Effector memory CD8-positive, alpha-beta T cell (primary cell): ENCODE data around the gene UBR4.
A peak's percentile ranks its signal among the peaks of the same experiment; 100 is the strongest.

Experiments used
- ATAC-seq: fragments of 150-1000 bp; cut with Tn5 transposase; replicated peaks from 2 replicates; pipeline ENCODE4 v1.10.0; 2021; ENCODE audit warnings: mild to moderate bottlenecking, moderate library complexity
- DNase-seq, 3 experiments: peaks; one replicate each; pipeline ENCODE4 v3.0.0; 2021
- H3K27ac Mint-ChIP-seq, 2 donors: one replicate each; pipeline ENCODE4 v1.8.0; 2022; ENCODE audit warnings: mild to moderate bottlenecking in 2 of 2, mixed read lengths in 2 of 2, moderate library complexity in 2 of 2
- H3K27me3 Mint-ChIP-seq, 2 donors: one replicate each; pipeline ENCODE4 v1.8.0; 2022; ENCODE audit warnings: mixed read lengths in 2 of 2
- H3K36me3 Mint-ChIP-seq: one replicate; pipeline ENCODE4 v1.8.0; 2022; ENCODE audit warnings: mild to moderate bottlenecking, moderate library complexity, mixed read lengths; ENCODE audit not compliant: insufficient read depth
- H3K4me1 Mint-ChIP-seq, 2 donors: one replicate each; pipeline ENCODE4 v1.8.0; 2022; ENCODE audit warnings: low read depth in 2 of 2, mixed read lengths in 2 of 2
- H3K4me3 Mint-ChIP-seq, 2 donors: one replicate each; pipeline ENCODE4 v1.8.0; 2022; ENCODE audit warnings: mild to moderate bottlenecking in 2 of 2, mixed read lengths in 2 of 2, moderate library complexity in 2 of 2
- H3K9me3 Mint-ChIP-seq, 2 donors: one replicate each; pipeline ENCODE4 v1.8.0; 2022; ENCODE audit warnings: mixed read lengths in 2 of 2

UBR4 gene

DNA sequence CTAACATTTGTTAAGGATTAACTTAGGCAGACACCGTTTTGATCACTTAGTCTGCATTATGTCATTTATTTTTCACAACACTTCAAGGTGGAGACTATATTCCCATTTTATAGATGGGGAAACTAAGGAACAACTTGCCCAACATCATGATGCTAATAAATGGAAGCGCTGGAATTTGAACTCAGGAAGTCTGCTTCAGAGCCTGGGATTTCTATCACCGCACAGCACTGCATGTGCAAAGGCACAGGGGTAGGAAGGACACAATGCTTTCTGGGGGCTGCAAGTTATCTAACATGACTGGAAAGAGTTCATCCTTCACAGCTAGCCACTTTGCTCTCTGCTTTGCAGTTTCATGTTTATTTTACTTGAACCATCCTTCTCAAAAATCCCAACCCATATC is 100.5 kb downstream of the UBR4 start:
- DNase-seq (no peak), ATAC-seq (no peak)
- H3K27ac Mint-ChIP-seq = no peak overlapping the region
- H3K36me3 Mint-ChIP-seq = peaks cover 80% of the 10 kb centered on the region
- H3K9me3 Mint-ChIP-seq = no peaks in the 10 kb centered on the region
- H3K4me1 Mint-ChIP-seq = no peaks in the 10 kb centered on the region
- no peak overlapping the region for H3K4me3 Mint-ChIP-seq
- no peaks in the 10 kb centered on the region for H3K27me3 Mint-ChIP-seq

- no peaks in the 10 kb centered on the region for H3K9me3 Mint-ChIP-seq
- H3K4me3 Mint-ChIP-seq = no peak overlapping the region
- H3K27me3 Mint-ChIP-seq = no peaks in the 10 kb centered on the region
- DNase-seq = no peak
- H3K36me3 Mint-ChIP-seq = peaks cover 83% of the 10 kb centered on the region
- no peaks in the 10 kb centered on the region for H3K4me1 Mint-ChIP-seq
- no peak overlapping the region for H3K27ac Mint-ChIP-seq
- ATAC-seq = no peak
These were observed 108.8 kb downstream of the UBR4 start for GRCh38 chr1:19101244-19101643.

DNA sequence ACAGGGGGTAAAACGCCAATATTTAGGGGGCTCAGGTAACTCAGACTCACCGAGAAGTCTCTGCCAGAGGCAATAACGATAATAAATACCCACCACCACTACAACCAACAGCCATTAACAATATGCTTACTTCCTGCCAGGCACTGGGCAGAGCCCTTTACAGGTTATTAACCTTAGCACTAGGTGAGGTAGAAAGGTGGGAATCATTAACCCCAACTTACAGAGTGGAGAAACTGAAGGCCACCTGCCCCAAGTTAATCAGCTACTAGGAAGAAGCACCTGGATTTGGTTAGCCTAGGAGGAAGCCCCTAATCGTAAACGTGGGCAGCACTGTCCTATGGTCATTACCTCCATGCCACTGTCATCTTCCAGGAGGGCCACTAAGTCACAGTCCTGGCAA is 110.0 kb downstream of the UBR4 start:
- Mint-ChIP-seq H3K27me3 (no peaks in the 10 kb centered on the region), H3K4me3 (no peak overlapping the region), H3K27ac (no peak overlapping the region), H3K4me1 (no peaks in the 10 kb centered on the region), H3K9me3 (no peaks in the 10 kb centered on the region), H3K36me3 (peaks cover 77% of the 10 kb centered on the region)
- ATAC-seq = no peak
- DNase-seq = no peak

GRCh38 chr1:19096990-19097389 is 113.1 kb downstream of the UBR4 start:
- H3K36me3 Mint-ChIP-seq = peaks cover 67% of the 10 kb centered on the region
- H3K4me3 Mint-ChIP-seq = no peak overlapping the region
- H3K9me3 Mint-ChIP-seq = no peaks in the 10 kb centered on the region
- no peaks in the 10 kb centered on the region for H3K27me3 Mint-ChIP-seq
- DNase-seq (no peak), ATAC-seq (no peak)
- H3K4me1 Mint-ChIP-seq = no peaks in the 10 kb centered on the region
- H3K27ac Mint-ChIP-seq = peak overlapping the region in 1 of 2 donors; percentile 45

DNA sequence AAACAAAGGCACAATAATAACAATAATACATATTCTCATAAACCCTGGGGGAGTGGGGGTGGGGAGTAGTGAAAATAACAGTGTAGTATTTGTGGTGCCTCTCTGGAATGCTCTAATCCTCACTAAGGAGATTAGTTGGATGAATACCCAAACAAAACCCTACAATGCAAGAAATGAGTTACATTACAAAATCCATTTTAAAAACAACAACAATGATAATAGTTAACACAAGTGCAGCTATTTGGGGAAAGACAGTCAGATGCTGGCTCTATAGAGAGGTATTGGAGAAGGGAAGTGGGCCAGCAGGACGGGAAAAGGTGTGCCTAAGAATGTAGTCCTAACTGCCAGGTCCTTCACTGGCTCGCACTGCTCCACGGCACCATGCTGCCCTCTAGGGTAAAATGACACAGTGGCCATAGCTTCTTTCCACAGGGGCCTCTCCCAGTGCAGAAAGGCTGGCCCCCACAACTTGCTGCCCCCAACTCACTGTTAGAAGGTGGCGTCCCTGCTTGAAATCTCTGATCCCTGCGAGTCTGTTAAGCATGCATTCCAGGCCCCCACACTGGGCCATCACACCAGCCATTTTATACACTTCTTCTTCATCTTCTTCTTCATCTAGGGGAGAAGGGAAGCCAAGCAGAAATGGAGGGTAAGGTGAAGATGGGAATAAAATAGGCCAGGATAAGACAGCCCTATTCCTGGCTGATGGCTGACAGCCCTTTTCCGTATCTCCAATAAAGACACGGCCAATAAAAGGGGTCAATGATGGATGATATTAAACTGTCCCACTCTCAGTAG is 113.8 kb downstream of the UBR4 start:
- DNase-seq = no peak
- no peaks in the 10 kb centered on the region for H3K4me1 Mint-ChIP-seq
- no peak overlapping the region for H3K4me3 Mint-ChIP-seq
- no peak for ATAC-seq
- H3K27me3 Mint-ChIP-seq = no peaks in the 10 kb centered on the region
- peak overlapping the region in 1 of 2 donors; percentile 51 for H3K27ac Mint-ChIP-seq
- no peaks in the 10 kb centered on the region for H3K9me3 Mint-ChIP-seq
- H3K36me3 Mint-ChIP-seq = peaks cover 67% of the 10 kb centered on the region

- peaks cover 50% of the 10 kb centered on the region for H3K36me3 Mint-ChIP-seq
- no peaks in the 10 kb centered on the region for H3K9me3 Mint-ChIP-seq
- DNase-seq (no peak), ATAC-seq (no peak)
- H3K4me1 Mint-ChIP-seq = no peaks in the 10 kb centered on the region
- H3K27me3 Mint-ChIP-seq = no peaks in the 10 kb centered on the region
- no peak overlapping the region for H3K4me3 Mint-ChIP-seq
- H3K27ac Mint-ChIP-seq = peak overlapping the region in 1 of 2 donors; percentile 33
These were observed 118.7 kb downstream of the UBR4 start for GRCh38 chr1:19091196-19091953.

DNA sequence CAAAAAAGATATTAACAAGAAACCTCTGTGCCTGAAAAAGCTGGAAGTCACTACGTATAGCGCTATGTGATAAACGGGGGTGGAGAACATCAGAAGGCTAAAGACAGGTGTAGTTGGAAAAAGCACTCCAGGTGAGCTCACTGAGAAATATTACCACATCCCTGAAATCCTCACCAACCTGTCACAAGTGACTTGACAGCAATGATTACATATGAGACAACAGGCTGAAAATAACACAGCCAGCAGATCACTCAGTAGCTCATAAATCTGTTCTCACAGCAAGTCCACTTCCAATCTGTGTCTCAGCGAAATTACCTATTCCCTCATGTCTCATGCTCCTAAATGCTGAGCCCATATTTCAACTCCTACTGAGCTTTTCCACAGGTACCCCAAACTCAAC is 120.5 kb downstream of the UBR4 start:
- no peaks in the 10 kb centered on the region for H3K4me1 Mint-ChIP-seq
- DNase-seq (no peak), ATAC-seq (no peak)
- peak overlapping the region in 1 of 2 donors; percentile 61 for H3K27ac Mint-ChIP-seq
- H3K36me3 Mint-ChIP-seq = peaks cover 49% of the 10 kb centered on the region
- H3K4me3 Mint-ChIP-seq = no peak overlapping the region
- no peaks in the 10 kb centered on the region for H3K9me3 Mint-ChIP-seq
- no peaks in the 10 kb centered on the region for H3K27me3 Mint-ChIP-seq

- no peaks in the 10 kb centered on the region for H3K9me3 Mint-ChIP-seq
- no peaks in the 10 kb centered on the region for H3K4me1 Mint-ChIP-seq
- H3K27me3 Mint-ChIP-seq = no peaks in the 10 kb centered on the region
- H3K27ac Mint-ChIP-seq = peak overlapping the region; percentile 28 to 61
- DNase-seq (no peak), ATAC-seq (no peak)
- no peak overlapping the region for H3K4me3 Mint-ChIP-seq
- H3K36me3 Mint-ChIP-seq = peaks cover 56% of the 10 kb centered on the region
These were observed 121.2 kb downstream of the UBR4 start for GRCh38 chr1:19088717-19089442.

DNA sequence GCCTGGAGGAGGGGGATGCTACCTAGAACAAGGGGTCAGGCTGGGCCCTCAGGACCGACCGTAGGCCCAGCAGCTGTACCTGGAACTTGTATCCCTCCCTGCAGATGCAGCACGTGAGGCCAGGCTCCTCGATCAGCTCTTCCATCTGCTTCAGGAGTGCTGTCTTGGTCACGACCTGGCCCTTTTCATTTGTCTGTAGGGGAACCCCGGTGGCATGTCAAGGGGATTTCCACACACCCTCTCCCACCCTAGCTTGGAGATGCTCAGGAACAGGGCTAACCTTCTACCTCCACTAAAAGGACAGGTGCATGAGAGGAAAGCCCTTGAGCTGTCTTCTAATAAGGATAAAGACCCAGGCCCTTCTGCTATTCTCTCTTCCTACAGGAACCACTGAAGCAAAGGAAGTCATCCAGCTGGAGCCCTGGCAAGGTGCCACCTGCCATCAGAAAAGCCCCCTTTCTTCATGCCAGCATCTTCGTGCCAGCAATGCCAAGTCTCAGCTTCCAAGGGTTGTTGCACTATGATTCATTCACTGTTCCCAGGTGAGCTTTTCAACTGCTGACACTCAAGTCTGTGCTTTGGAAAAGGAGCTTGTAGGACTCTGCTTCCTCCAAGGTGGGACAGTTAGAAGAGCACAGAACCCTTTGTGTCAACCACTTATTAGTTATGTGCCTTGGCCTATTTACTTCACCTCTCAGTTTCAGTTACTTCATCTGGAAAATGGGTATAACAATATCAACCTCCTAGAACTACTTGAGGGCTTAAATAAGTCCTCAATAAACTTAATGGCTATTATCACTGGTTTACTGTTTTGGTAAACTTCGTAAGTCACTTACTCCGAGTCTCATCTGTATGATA is 122.1 kb downstream of the UBR4 start:
- DNase-seq = no peak
- Mint-ChIP-seq H3K27ac (peak overlapping the region; percentile 28 to 61), H3K4me1 (no peaks in the 10 kb centered on the region), H3K27me3 (no peaks in the 10 kb centered on the region), H3K36me3 (peaks cover 56% of the 10 kb centered on the region), H3K9me3 (no peaks in the 10 kb centered on the region), H3K4me3 (no peak overlapping the region)
- peak; percentile 42 for ATAC-seq

DNA sequence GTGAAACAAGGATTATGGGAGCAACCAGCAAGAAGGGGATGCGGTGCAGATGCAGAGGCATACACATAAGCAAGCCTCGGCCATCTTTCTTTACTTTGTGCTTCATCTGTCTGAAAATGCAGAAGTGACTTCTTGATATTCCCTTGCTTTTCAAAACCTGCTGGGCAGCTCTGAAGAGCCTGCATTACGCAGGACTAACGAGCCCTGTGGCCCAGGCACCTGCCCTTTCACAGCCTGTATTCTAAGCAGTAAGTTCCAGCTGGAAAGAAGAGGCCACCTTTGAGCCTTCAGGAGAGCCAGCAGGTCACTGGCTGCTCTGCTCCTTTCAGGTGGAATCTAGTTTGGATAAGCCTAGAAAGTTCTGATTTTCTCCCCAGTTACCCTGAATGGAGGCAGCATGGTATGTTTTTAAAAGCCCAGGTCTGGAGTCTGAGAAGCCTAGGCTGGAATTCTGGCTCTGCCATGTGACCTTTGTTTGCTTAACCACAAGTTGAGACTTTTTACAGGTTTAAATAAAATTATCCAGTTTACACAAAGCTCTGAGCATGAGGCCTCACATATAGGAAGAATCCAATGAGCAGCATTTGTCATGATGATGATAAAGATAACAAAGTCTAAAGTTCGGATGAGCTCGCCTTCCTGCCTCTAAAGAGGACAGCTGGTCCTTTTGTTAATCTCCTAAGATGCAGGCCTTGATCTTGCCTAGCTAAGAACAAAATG is 122.9 kb downstream of the UBR4 start:
- H3K4me1 Mint-ChIP-seq = no peaks in the 10 kb centered on the region
- peak overlapping the region; percentile 46 to 52 for H3K27ac Mint-ChIP-seq
- no peak overlapping the region for H3K4me3 Mint-ChIP-seq
- no peaks in the 10 kb centered on the region for H3K9me3 Mint-ChIP-seq
- H3K36me3 Mint-ChIP-seq = peaks cover 48% of the 10 kb centered on the region
- DNase-seq = no peak
- ATAC-seq = no peak
- no peaks in the 10 kb centered on the region for H3K27me3 Mint-ChIP-seq

GRCh38 chr1:19086176-19086875 is 123.7 kb downstream of the UBR4 start:
- Mint-ChIP-seq H3K9me3 (no peaks in the 10 kb centered on the region), H3K4me3 (no peak overlapping the region), H3K27me3 (no peaks in the 10 kb centered on the region), H3K4me1 (no peaks in the 10 kb centered on the region), H3K36me3 (peaks cover 42% of the 10 kb centered on the region), H3K27ac (peak overlapping the region; percentile 41 to 52)
- DNase-seq (no peak), ATAC-seq (no peak)

DNA sequence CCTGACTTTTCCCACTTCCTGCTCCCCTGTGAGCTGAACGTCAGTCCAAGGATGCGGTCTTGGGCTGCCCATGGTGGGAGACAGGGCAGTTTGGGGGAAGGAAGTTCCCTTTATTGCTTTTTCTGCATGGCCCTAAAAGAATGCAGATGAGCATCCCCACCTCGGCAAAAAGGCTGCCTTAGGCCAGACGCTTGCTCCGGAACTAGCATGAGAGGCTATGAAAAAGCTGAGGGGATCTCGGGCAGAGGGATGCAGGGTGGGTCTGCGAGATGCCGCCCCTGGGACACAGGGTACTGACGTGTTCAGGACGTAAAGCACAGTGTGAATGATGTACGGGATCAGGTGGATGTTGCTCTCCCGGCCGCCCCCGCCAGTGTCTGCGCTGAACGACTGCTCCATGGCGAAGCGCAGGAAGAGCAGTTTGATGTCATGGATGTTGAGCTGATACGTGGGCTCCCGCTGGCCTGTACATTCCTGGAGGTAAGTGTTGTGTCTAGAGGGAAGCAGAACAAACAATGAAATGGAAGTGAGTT is 125.8 kb downstream of the UBR4 start:
- H3K27me3 Mint-ChIP-seq = no peaks in the 10 kb centered on the region
- no peaks in the 10 kb centered on the region for H3K9me3 Mint-ChIP-seq
- peaks cover 46% of the 10 kb centered on the region for H3K36me3 Mint-ChIP-seq
- DNase-seq = no peak
- no peak overlapping the region for H3K4me3 Mint-ChIP-seq
- H3K4me1 Mint-ChIP-seq = no peaks in the 10 kb centered on the region
- ATAC-seq = no peak
- peak overlapping the region in 1 of 2 donors; percentile 41 for H3K27ac Mint-ChIP-seq
